Neural crest cell (in vitro differentiated cells): ENCODE results near the gene MEGF6. TPM values are rescaled to one million over a fixed set of nuclear protein-coding genes. Genes with fewer than 3 reads are reported as not detected.
A peak's percentile ranks its signal among the peaks of the same experiment; 100 is the strongest.

ENCODE experiments used
- DNase-seq: peaks from one replicate; pipeline ENCODE4 v3.0.0; 2021; ENCODE audit warnings: low read depth, mixed read lengths, low spot score
- H3K27ac Mint-ChIP-seq: one replicate; pipeline ENCODE4 v1.8.0; 2021; ENCODE audit warnings: mild to moderate bottlenecking, mixed read lengths; ENCODE audit not compliant: unreplicated experiment
- H3K27me3 Mint-ChIP-seq: 2 replicates; pipeline ENCODE4 v1.8.0; 2021; ENCODE audit warnings: low read depth, mild to moderate bottlenecking, mixed read lengths
- H3K36me3 Mint-ChIP-seq: 2 replicates; pipeline ENCODE4 v1.8.0; 2021; ENCODE audit warnings: low read depth, mild to moderate bottlenecking, mixed read lengths
- H3K4me1 Mint-ChIP-seq: 2 replicates; pipeline ENCODE4 v1.8.0; 2021; ENCODE audit warnings: mixed read lengths
- H3K4me3 Mint-ChIP-seq: one replicate; pipeline ENCODE4 v1.8.0; 2021; ENCODE audit warnings: mild to moderate bottlenecking, mixed read lengths
- H3K9me3 Mint-ChIP-seq: 2 replicates; pipeline ENCODE4 v1.8.0; 2021; ENCODE audit warnings: mixed read lengths
- total RNA-seq: library from RNA; stranded (reverse); gene quantifications from 2 replicates; pipeline ENCODE4 v1.2.1, GENCODE V29; 2021
- TF ChIP-seq, protein P1 (sequence below): fragments of 200-600 bp; sonication (generic); conservative IDR thresholded peaks from 2 replicates; pipeline ENCODE4 v1.5.0; 2021; ENCODE audit warnings: antibody characterized with exemption, mild to moderate bottlenecking

The MEGF6 gene
- total RNA-seq, 1 donor from 2014 or later, result 36.7 TPM

GRCh38 chr1:3632716-3633343 lies 21.5 kb upstream of the MEGF6 start:
- Mint-ChIP-seq H3K9me3 (no peaks in the 10 kb centered on the region), H3K4me1 (no peaks in the 10 kb centered on the region), H3K4me3 (no peak overlapping the region), H3K27me3 (no peaks in the 10 kb centered on the region), H3K27ac (no peak overlapping the region), H3K36me3 (peaks cover 5% of the 10 kb centered on the region)
- no peak for DNase-seq
- TF ChIP-seq, protein P1, sequence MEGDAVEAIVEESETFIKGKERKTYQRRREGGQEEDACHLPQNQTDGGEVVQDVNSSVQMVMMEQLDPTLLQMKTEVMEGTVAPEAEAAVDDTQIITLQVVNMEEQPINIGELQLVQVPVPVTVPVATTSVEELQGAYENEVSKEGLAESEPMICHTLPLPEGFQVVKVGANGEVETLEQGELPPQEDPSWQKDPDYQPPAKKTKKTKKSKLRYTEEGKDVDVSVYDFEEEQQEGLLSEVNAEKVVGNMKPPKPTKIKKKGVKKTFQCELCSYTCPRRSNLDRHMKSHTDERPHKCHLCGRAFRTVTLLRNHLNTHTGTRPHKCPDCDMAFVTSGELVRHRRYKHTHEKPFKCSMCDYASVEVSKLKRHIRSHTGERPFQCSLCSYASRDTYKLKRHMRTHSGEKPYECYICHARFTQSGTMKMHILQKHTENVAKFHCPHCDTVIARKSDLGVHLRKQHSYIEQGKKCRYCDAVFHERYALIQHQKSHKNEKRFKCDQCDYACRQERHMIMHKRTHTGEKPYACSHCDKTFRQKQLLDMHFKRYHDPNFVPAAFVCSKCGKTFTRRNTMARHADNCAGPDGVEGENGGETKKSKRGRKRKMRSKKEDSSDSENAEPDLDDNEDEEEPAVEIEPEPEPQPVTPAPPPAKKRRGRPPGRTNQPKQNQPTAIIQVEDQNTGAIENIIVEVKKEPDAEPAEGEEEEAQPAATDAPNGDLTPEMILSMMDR, result no peak

- no peak overlapping the region for H3K4me3 Mint-ChIP-seq
- TF ChIP-seq, protein P1, result no peak
- H3K4me1 Mint-ChIP-seq, result no peaks in the 10 kb centered on the region
- DNase-seq, result no peak
- no peaks in the 10 kb centered on the region for H3K27me3 Mint-ChIP-seq
- peak overlapping the region; percentile 67 for H3K27ac Mint-ChIP-seq
- no peaks in the 10 kb centered on the region for H3K9me3 Mint-ChIP-seq
- H3K36me3 Mint-ChIP-seq, result peaks cover 5% of the 10 kb centered on the region
These were observed 21.0 kb upstream of the MEGF6 start for GRCh38 chr1:3632298-3632697.

DNA sequence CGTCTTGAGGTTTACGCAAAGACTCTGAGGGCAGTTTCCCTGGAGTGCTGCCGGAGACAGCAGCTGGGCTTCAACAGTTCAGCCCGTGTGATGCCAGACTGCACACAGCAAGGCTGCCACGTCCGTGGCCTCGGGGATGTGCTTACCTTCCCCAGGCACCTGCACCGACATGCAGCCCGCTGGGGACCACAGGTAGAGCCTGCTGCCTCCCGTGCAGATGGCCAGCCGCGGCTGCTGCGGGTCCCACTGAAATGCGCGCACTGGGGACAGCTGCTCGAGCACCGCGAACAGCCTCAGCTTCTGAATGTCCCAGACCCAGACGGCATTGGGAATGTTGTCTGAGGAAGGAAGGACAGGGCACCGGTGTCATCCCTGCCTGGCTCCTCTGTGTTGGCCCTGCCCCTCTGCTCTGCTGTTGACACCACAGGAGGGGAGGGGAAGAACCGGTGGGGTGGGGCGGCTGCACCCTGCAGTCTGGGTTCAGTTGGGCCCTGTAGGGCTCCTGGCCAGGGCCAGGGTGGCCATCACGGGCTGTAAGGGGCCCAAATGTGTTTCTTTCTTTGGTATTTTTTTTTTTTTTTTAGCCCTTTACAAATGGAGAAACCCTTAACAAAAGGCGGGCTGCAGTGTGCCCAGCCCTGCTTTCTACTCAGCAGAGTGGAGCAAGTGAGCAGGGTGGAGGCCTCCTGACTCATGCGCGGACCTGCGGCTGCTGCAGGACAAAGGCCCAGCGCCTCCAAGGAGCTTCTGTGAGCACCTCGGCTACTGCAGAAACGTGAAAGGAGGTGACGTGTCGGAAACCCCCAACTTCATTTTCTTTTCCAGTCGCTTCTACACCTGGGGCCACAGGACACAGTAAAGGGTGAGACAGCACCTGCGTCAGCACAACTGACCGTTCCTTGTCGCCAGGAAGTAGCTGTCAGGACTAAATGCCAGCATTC lies 20.3 kb upstream of the MEGF6 start:
- TF ChIP-seq, protein P1, result no peak
- no peak overlapping the region for H3K4me3 Mint-ChIP-seq
- peak overlapping the region; percentile 67 for H3K27ac Mint-ChIP-seq
- no peak for DNase-seq
- H3K36me3 Mint-ChIP-seq, result peaks cover 1% of the 10 kb centered on the region
- no peaks in the 10 kb centered on the region for H3K27me3 Mint-ChIP-seq
- no peaks in the 10 kb centered on the region for H3K9me3 Mint-ChIP-seq
- H3K4me1 Mint-ChIP-seq, result no peaks in the 10 kb centered on the region

DNA sequence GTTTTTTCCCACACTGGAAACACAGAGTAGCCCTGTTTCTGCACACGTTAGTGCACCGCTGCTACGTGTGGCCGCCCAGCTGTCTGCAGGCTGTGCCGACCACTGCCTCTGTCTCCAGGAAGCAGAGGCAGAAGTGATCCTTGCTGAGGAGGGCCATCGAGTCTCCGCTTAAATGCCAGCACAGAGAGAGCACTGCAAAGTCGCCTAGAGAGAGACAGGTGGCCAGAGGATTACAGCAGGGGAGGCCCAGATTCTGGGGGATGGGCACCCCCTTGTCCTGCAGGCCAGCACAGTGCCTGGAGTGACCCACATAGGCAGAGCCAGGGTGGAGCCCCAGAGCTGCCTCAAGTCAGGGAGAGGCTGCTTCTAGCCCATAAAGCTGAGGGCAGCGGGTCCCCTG lies 19.6 kb upstream of the MEGF6 start:
- no peak for DNase-seq
- Mint-ChIP-seq H3K27ac (no peak overlapping the region), H3K4me1 (peaks cover 4% of the 10 kb centered on the region), H3K9me3 (no peaks in the 10 kb centered on the region), H3K27me3 (no peaks in the 10 kb centered on the region), H3K36me3 (no peaks in the 10 kb centered on the region), H3K4me3 (no peak overlapping the region)
- TF ChIP-seq, protein P1, result no peak

DNA sequence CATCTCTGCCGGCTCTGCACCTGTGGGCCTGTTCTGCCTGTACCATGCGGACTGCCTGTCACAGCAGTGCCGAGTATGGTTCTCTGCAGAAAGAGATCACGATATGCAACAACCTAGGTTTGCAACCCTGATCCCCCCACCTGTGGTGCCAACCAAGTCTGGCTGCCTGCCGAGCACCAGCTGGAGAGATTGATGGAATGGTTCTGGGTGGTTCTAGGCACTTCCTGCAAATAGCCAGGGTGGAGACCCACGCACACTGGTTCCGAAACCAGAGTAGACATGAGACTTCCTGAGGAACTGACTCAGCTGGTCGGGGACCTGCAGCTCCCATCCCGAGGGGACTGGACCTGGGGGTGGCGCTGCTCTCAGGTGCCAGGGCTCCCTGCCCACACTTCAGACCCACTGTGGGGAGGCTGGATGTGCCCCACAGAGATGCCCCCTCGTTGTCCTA lies 18.9 kb upstream of the MEGF6 start:
- Mint-ChIP-seq H3K9me3 (no peaks in the 10 kb centered on the region), H3K27me3 (no peaks in the 10 kb centered on the region), H3K36me3 (no peaks in the 10 kb centered on the region), H3K4me1 (peaks cover 8% of the 10 kb centered on the region), H3K4me3 (no peak overlapping the region), H3K27ac (peak overlapping the region; percentile 19)
- no peak for DNase-seq
- TF ChIP-seq, protein P1, result no peak
